Right lobe of liver (tissue), 6 donors: ENCODE data around the gene ARHGAP33. TPM values are rescaled to one million over a fixed set of nuclear protein-coding genes. Genes with fewer than 3 reads are reported as not detected.
"Not testable (repeated sequence)": the region's sequence is repeated elsewhere in the genome, so short reads cannot be mapped to it uniquely, and the experiment has no call there.

Experiments
- ATAC-seq, 4 donors: fragments of 200-7000 bp; cut with Tn5 transposase; one replicate each; pipeline ENCODE4 v1.9.1; 2020; ENCODE audit warnings: mild to moderate bottlenecking in 4 of 4, moderate library complexity in 4 of 4
- DNase-seq, 3 donors: peaks; one replicate each; pipeline ENCODE4 v3.0.0-alpha.2; 2020
- H3K27ac ChIP-seq, 3 donors: fragments of 200-600 bp; one replicate each; pipeline ENCODE4 v1.8.0; 2022
- H3K27me3 ChIP-seq, 2 donors: fragments of 200-600 bp; one replicate each; pipeline ENCODE4 v1.8.0; 2022
- H3K36me3 ChIP-seq, 4 donors: fragments of 200-600 bp; sonication (generic) in 1 of 4; one replicate each; pipeline versions ENCODE4 v1.5.1 to v1.8.0; 2017 to 2022; ENCODE audit warnings: control low read depth in 1 of 4
- H3K4me1 ChIP-seq, 4 donors: fragments of 200-600 bp; sonication (generic) in 1 of 4; one replicate each; pipeline versions ENCODE4 v1.5.1 to v1.8.0; 2017 to 2022; ENCODE audit warnings: control low read depth in 1 of 4
- H3K4me3 ChIP-seq, 3 donors: fragments of 200-600 bp; one replicate each; pipeline ENCODE4 v1.8.0; 2022
- H3K9me3 ChIP-seq, 4 donors: fragments of 200-600 bp; sonication (generic) in 1 of 4; one replicate each; pipeline versions ENCODE4 v1.5.1 to v1.8.0; 2017 to 2022; ENCODE audit warnings: control low read depth in 1 of 4
- CTCF ChIP-seq, 4 donors: fragments of 200-600 bp in 3 of 4; fragments of 450-650 bp in 1 of 4; IDR thresholded peaks; one replicate each; pipeline versions ENCODE4 v1.5.1 to v1.8.0; 2016 to 2022; ENCODE audit warnings: antibody characterized with exemption in 4 of 4, mild to moderate bottlenecking in 2 of 4
- POLR2A ChIP-seq: fragments of 450-650 bp; IDR thresholded peaks from one replicate; pipeline ENCODE4 v1.6.1; 2017; ENCODE audit warnings: antibody characterized with exemption, mild to moderate bottlenecking
- WGBS: methylation state at CpG from one replicate; pipeline ENCODE4 v1.1.6; 2018; ENCODE audit warnings: low coverage, low lambda C conversion rate; ENCODE audit not compliant: insufficient coverage; ENCODE audit errors: missing lambda C conversion rate; 5-methylcytosine and 5-hydroxymethylcytosine counted together
- intact Hi-C, 2 donors: fragments of 100-400 bp; cut with DNase I; formaldehyde crosslinking; loops; one replicate each; pipeline versions ENCODE4 v1.11.2 to v1.14.1; 2022
- total RNA-seq, 6 experiments: library from RNA; depleted of rRNA in 2 of 6; stranded (reverse); fragments of >200 nt in 2 of 6; fragmentation: NEBNext Ultra II Directional in 3 of 6; extraction: Animal tissue kit (Norgen Biotek cat#: 25700) in 3 of 6; gene quantifications; one replicate each; pipeline versions ENCODE4 v1.1.0 to v1.2.4, GENCODE V29; 2016 to 2023
- donor health status: DM: no; HTN: yes; CAD: no.
- donor health status: DM: no; HTN: no; CAD: no.
- donor health status: DM: no; HTN: no; CAD: no.
- donor health status: DM: no; HTN: yes; CAD: no.
- donor health status: DM: no; HTN: yes; CAD: no.

The ARHGAP33 gene
- total RNA-seq, 6 experiments from 2014 or later: 0.37 to 5.2 (median 3.1) TPM

- WGBS: 71% methylated on average over 5 of the region's 11 CpGs
- Histone ChIP-seq H3K4me3 (no peak overlapping the region), H3K9me3 (no peaks in the 10 kb centered on the region), H3K27me3 (no peaks in the 10 kb centered on the region), H3K27ac (no peak overlapping the region), H3K4me1 (no peaks in the 10 kb centered on the region), H3K36me3 (peaks cover 0 to 4% (median 0%) of the 10 kb centered on the region in 4 donors)
- intact Hi-C loops: no loop called here
- ATAC-seq: peak in 2 of 4 donors; percentile 7 to 37
- peak in 2 of 3 donors; percentile 13 to 39 for DNase-seq
- TF ChIP-seq CTCF (IDR thresholded peaks at IDR 0.05) (no peak), POLR2A (no peak)
Observed at GRCh38 chr19:35766571-35767104, 8.7 kb upstream of the ARHGAP33 start.

GRCh38 chr19:35767288-35768081 lies 7.9 kb upstream of the ARHGAP33 start:
- ATAC-seq (peak in 2 of 4 donors; percentile 32 to 33), DNase-seq (peak in 2 of 3 donors; percentile 15 to 53)
- WGBS: 80% methylated on average over 13 of the region's 34 CpGs
- Histone ChIP-seq H3K36me3 (no peaks in the 10 kb centered on the region), H3K4me3 (no peak overlapping the region), H3K27me3 (no peaks in the 10 kb centered on the region), H3K27ac (no peak overlapping the region), H3K4me1 (no peaks in the 10 kb centered on the region), H3K9me3 (no peaks in the 10 kb centered on the region)
- no peak for TF ChIP-seq CTCF (IDR thresholded peaks at IDR 0.05)
- TF ChIP-seq POLR2A: no peak
- intact Hi-C loops: no loop called here

GRCh38 chr19:35768082-35768421 lies 7.3 kb upstream of the ARHGAP33 start:
- ATAC-seq (no peak), DNase-seq (peak in 1 of 3 donors; percentile 14)
- intact Hi-C loops: no loop called here
- TF ChIP-seq CTCF (IDR thresholded peaks at IDR 0.05): no peak
- TF ChIP-seq POLR2A: no peak
- WGBS: 33% methylated on average over 1 of the region's 15 CpGs
- Histone ChIP-seq H3K4me3 (no peak overlapping the region), H3K9me3 (no peaks in the 10 kb centered on the region), H3K27ac (no peak overlapping the region), H3K36me3 (no peaks in the 10 kb centered on the region), H3K27me3 (no peaks in the 10 kb centered on the region), H3K4me1 (no peaks in the 10 kb centered on the region)

- H3K4me3 ChIP-seq, H3K4me1 ChIP-seq, H3K27ac ChIP-seq, ATAC-seq, H3K27me3 ChIP-seq, DNase-seq, H3K9me3 ChIP-seq, intact Hi-C loops, H3K36me3 ChIP-seq: not testable (repeated sequence)
- 94% methylated on average over 5 of the region's 5 CpGs for WGBS
Observed at GRCh38 chr19:35772362-35772761, 3.0 kb upstream of the ARHGAP33 start.

- 49% methylated on average over 8 of the region's 9 CpGs for WGBS
- intact Hi-C loops: no loop called here
Observed at GRCh38 chr19:35773020-35773806, 2.2 kb upstream of the ARHGAP33 start.

More at GRCh38 chr19:35773020-35773806, 2.2 kb upstream of the ARHGAP33 start:
- Histone ChIP-seq H3K27ac (no peak overlapping the region), H3K4me1 (no peaks in the 10 kb centered on the region), H3K4me3 (no peak overlapping the region), H3K9me3 (no peaks in the 10 kb centered on the region), H3K27me3 (no peaks in the 10 kb centered on the region), H3K36me3 (no peaks in the 10 kb centered on the region)
- DNase-seq (no peak), ATAC-seq (no peak)
- no peak for TF ChIP-seq CTCF (IDR thresholded peaks at IDR 0.05)
- TF ChIP-seq POLR2A: no peak
